GM21737 (cell line): ENCODE results near the gene SWAP70.

ENCODE experiments used
- ATAC-seq: cut with Tn5 transposase; IDR thresholded peaks from one replicate; pipeline ENCODE4 v1.9.1; 2021; ENCODE audit warnings: mild to moderate bottlenecking, moderate library complexity; ENCODE audit not compliant: unreplicated experiment

The SWAP70 gene

DNA sequence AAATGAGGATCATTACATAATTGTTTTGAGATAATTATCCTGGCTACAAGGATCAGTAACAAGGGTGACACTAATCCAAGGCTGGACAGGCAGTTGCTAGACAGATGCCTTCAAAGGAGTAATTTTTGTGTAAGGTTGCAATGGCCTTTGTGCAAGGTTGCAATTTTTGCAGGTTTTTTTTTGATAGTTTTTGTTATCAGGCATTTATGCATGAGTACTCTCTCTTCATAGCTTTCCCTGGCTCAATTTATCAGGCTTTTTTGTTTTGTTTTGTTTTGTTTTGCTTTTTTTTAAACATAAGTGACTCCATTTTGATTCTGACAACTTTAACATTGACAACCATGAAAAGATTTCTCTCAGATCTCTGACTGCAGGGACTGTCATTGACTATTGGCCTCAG is 110.2 kb downstream of the SWAP70 start:
- ATAC-seq = no peak

GRCh38 chr11:9774591-9775397 is 110.9 kb downstream of the SWAP70 start:
- no peak for ATAC-seq

GRCh38 chr11:9775398-9775779 is 111.5 kb downstream of the SWAP70 start:
- no peak for ATAC-seq

DNA sequence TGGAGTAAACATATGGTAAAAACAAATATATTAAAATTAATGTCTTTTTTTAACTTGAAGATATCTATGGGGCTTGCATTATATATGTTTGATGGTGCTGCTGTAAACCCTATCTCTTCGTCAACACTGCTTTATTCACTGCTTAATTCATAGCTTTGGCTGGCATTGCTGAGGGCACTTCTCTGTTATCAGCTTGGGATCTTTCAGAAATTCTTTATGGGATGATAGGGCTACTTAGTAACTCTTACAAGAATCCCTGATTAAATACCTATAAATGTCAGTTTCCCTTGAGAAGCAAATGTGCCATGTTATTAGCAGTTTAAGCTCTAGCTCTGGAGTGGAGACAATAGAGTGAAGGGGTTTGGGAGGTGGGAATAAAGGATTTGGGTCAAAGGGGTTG is 112.3 kb downstream of the SWAP70 start:
- no peak for ATAC-seq

DNA sequence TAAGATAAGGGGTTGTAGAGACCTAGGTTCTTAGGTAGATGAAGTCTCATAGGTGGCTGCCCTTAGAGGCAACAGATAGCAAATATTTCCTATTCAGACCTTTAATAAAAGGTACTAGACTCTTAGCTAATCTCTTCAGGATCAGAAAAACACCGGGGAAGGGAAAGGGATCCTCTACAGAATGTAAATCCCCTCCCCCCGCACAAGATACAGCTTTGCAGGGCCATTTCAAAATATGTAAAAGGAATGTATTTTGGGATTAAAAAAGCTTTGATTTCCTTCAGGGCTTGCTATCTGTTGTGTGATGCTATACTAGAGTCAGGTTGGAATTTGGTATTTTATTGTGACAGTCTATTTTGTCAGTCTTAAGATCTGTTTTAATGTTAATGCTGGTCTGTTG is 113.2 kb downstream of the SWAP70 start:
- ATAC-seq = no peak

- ATAC-seq = no peak
Measured at GRCh38 chr11:9777525-9777924, 113.6 kb downstream of the SWAP70 start.

GRCh38 chr11:9780929-9781328 is 117.1 kb downstream of the SWAP70 start:
- ATAC-seq = no peak

DNA sequence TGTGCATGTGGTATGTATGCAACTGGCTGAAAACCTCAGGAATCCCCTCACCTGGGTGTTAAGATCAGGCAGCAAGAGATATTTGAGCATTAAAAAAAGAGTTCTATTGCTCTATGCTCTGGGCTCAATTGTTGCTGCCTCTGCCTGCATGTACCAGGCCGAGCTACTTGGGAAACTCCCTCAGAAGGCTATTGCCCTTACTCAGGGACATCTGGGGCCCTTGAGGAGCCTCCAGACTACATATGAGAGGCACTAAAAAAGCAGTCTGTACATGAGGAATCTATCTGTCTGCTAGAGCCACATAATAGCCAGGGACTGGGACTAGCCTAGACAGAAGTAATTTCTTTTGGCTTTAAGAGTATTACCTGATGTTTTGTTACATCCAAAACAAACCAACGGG is 120.1 kb downstream of the SWAP70 start:
- ATAC-seq = no peak

- no peak for ATAC-seq
Measured at GRCh38 chr11:9784602-9785315, 120.9 kb downstream of the SWAP70 start.

DNA sequence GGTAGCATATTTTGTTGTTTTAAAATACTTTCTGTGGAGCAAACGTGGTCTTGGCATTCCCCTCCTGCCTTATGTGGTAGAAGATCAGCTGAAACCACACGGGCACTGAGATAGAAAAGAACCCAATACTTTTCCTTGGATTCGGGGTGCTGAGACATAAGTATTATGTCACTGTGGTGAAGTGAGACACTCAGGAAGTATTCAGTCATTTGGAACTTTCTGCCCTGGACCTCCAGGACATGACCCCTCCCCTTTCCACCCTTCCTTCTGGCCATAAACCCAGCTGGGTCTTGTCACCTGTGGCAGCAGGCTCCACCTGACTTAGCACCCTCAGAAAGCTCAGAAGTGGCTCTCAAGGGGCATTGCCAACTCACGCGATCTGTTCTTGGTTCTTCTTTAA is 123.4 kb downstream of the SWAP70 start:
- no peak for ATAC-seq

GRCh38 chr11:9787981-9788521 is 124.2 kb downstream of the SWAP70 start:
- ATAC-seq = no peak

DNA sequence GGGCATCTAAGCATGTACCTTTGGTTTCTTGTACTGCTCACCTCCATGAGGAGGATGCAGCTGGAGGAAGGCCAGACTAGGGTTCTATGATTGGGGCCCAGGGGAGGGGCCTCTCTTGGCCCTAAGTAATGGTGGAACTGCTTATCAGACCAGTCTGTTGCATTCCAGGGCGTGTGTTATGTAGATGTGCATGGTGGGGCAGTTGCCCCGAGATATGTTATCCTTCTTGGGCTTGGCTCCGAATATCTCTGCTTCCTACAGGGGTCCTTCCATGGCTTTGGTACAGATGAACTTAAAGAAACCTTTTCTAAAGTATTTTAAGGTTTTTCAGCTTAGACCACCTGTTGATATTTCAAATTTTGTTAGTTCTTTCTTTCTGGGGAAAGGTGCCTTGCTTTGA is 126.0 kb downstream of the SWAP70 start:
- no peak for ATAC-seq

GRCh38 chr11:9790703-9791102 is 126.8 kb downstream of the SWAP70 start:
- ATAC-seq = no peak

GRCh38 chr11:9796266-9796665 is 132.4 kb downstream of the SWAP70 start:
- ATAC-seq = no peak

DNA sequence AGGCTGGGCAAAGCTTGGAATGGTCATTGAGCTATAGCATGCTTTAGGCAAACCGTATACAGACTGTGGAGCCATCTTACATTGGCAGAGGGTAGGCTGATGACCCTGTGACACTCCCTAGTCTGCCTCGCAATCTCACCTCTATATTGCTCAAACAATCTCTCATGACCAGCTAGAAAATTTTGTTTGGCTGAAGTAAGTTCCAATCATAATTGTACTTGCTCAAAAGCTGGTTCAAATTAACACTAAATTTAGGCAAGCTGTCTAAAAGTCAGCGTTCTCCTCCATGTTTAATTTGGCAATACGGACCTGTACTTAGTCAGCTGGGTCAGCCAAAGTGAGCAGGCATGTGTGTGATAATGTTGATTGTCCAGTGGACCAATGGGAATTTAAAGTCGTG is 133.0 kb downstream of the SWAP70 start:
- no peak for ATAC-seq

DNA sequence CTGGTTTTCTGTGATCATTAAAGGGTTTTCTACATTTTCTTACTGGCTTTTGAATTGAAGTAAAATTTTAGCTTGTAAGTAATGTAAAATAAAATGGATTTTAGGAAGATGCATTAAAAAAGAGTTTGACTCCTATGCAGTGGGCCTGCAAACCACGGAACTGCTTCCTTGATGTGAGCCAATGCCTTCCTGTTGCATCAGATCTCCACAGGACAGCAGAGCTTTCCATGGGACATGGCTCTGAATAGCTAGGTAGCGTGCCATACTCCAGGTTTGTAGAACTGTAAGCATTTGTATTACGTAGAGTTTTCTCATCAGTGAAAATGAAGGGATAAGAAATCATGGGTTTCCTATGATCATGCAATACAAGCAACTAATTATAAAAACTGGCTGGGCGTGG is 133.4 kb downstream of the SWAP70 start:
- ATAC-seq = no peak

DNA sequence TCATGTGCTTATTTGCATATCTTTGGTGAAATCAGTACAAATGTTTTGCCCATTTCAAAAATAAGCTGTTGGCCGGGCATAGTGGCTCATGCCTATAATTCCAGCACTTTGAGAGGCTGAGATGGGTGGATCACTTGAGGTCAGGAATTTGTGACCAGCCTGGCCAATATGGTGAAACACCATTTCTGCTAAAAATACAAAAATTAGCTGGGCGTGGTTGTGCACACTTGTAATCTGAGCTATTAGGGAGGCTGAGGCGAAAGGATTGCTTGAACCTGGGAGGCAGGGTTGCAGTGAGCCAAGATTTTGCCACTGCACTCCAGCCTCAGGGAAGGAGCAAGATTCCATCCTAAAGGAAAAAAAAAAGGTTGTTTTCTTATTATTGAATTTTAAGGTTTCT is 136.0 kb downstream of the SWAP70 start:
- ATAC-seq = no peak

- no peak for ATAC-seq
Measured at GRCh38 chr11:9802291-9802861, 138.5 kb downstream of the SWAP70 start.
